ENCODE measurements around the gene CCDC7.

Gene CCDC7

GRCh38 chr10:32413513-32413912 is 32.4 kb upstream of the CCDC7 start:
- no peaks in the 10 kb centered on the region for H3K79me2 ChIP-seq (ENCODE audit: insufficient read depth, low read length)
- H3K9ac ChIP-seq (ENCODE audit: low read depth, low read length), result no peak overlapping the region
- no peak overlapping the region for H3K4me2 ChIP-seq (ENCODE audit: insufficient read depth, low read length)
- no peaks in the 10 kb centered on the region for H3K4me1 ChIP-seq (ENCODE audit: insufficient read depth, low read length)
- no peaks in the 10 kb centered on the region for H3K36me3 ChIP-seq (ENCODE audit: insufficient read depth, low read length)
- H2AFZ ChIP-seq (ENCODE audit: low read depth, low read length), result no peak overlapping the region
- ATAC-seq (ENCODE audit: insufficient read depth, low read depth) (0 out of 3 replicates have a peak, but pooled peaks have one; percentile 24), DNase-seq (no peak)
- no peak overlapping the region for H3K27ac ChIP-seq (ENCODE audit: low read length)
- no peak overlapping the region for H3K4me3 ChIP-seq (ENCODE audit: low read depth in 1 of 2, low read length in 2 of 2)
- no peaks in the 10 kb centered on the region for H3K9me3 ChIP-seq (ENCODE audit: insufficient read depth, low read length, severe bottlenecking)
- H3K27me3 ChIP-seq (ENCODE audit: insufficient read depth, low read length, poor library complexity), result no peaks in the 10 kb centered on the region
- TF ChIP-seq EZH2 (IDR thresholded peaks at IDR 0.05; ENCODE audit: borderline replicate concordance, low read depth, low read length, severe bottlenecking), result no peak
- no peak for TF ChIP-seq CTCF (IDR thresholded peaks at IDR 0.05; ENCODE audit: borderline replicate concordance, extremely low read depth, low read length, poor library complexity, severe bottlenecking)
- H4K20me1 ChIP-seq (ENCODE audit: insufficient read depth, low read length), result no peaks in the 10 kb centered on the region

GRCh38 chr10:32415361-32415760 is 30.6 kb upstream of the CCDC7 start:
- Histone ChIP-seq H3K36me3 (ENCODE audit: insufficient read depth, low read length) (no peaks in the 10 kb centered on the region), H3K9ac (ENCODE audit: low read depth, low read length) (no peak overlapping the region), H3K4me1 (ENCODE audit: insufficient read depth, low read length) (no peaks in the 10 kb centered on the region), H3K4me3 (ENCODE audit: low read depth in 1 of 2, low read length in 2 of 2) (no peak overlapping the region), H3K4me2 (ENCODE audit: insufficient read depth, low read length) (no peak overlapping the region), H3K27ac (ENCODE audit: low read length) (no peak overlapping the region), H3K27me3 (ENCODE audit: insufficient read depth, low read length, poor library complexity) (no peaks in the 10 kb centered on the region), H4K20me1 (ENCODE audit: insufficient read depth, low read length) (no peaks in the 10 kb centered on the region), H2AFZ (ENCODE audit: low read depth, low read length) (no peak overlapping the region), H3K9me3 (ENCODE audit: insufficient read depth, low read length, severe bottlenecking) (no peaks in the 10 kb centered on the region), H3K79me2 (ENCODE audit: insufficient read depth, low read length) (no peaks in the 10 kb centered on the region)
- DNase-seq (no peak), ATAC-seq (ENCODE audit: insufficient read depth, low read depth) (no peak)
- TF ChIP-seq CTCF (IDR thresholded peaks at IDR 0.05; ENCODE audit: borderline replicate concordance, extremely low read depth, low read length, poor library complexity, severe bottlenecking), result no peak
- TF ChIP-seq EZH2 (IDR thresholded peaks at IDR 0.05; ENCODE audit: borderline replicate concordance, low read depth, low read length, severe bottlenecking), result no peak

- no peak overlapping the region for H3K4me2 ChIP-seq (ENCODE audit: insufficient read depth, low read length)
- no peak for DNase-seq
- H3K9me3 ChIP-seq (ENCODE audit: insufficient read depth, low read length, severe bottlenecking), result no peaks in the 10 kb centered on the region
- no peaks in the 10 kb centered on the region for H3K4me1 ChIP-seq (ENCODE audit: insufficient read depth, low read length)
- no peak overlapping the region for H3K9ac ChIP-seq (ENCODE audit: low read depth, low read length)
- no peaks in the 10 kb centered on the region for H4K20me1 ChIP-seq (ENCODE audit: insufficient read depth, low read length)
- H3K4me3 ChIP-seq (ENCODE audit: low read depth in 1 of 2, low read length in 2 of 2), result no peak overlapping the region
- no peak for TF ChIP-seq CTCF (IDR thresholded peaks at IDR 0.05; ENCODE audit: borderline replicate concordance, extremely low read depth, low read length, poor library complexity, severe bottlenecking)
- TF ChIP-seq EZH2 (IDR thresholded peaks at IDR 0.05; ENCODE audit: borderline replicate concordance, low read depth, low read length, severe bottlenecking), result no peak
- H3K27me3 ChIP-seq (ENCODE audit: insufficient read depth, low read length, poor library complexity), result no peaks in the 10 kb centered on the region
- no peak overlapping the region for H2AFZ ChIP-seq (ENCODE audit: low read depth, low read length)
- no peaks in the 10 kb centered on the region for H3K79me2 ChIP-seq (ENCODE audit: insufficient read depth, low read length)
- H3K27ac ChIP-seq (ENCODE audit: low read length), result no peak overlapping the region
- ATAC-seq (ENCODE audit: insufficient read depth, low read depth), result no peak
- no peaks in the 10 kb centered on the region for H3K36me3 ChIP-seq (ENCODE audit: insufficient read depth, low read length)
Measured at GRCh38 chr10:32417911-32418547, 27.9 kb upstream of the CCDC7 start.
